CD4-positive, alpha-beta T cell (primary cell): Measurements from ENCODE around the gene FBRS. TPM values are rescaled to one million over a fixed set of nuclear protein-coding genes. Genes with fewer than 3 reads are reported as not detected.
"Not testable (repeated sequence)": the region's sequence is repeated elsewhere in the genome, so short reads cannot be mapped to it uniquely, and the experiment has no call there.

Experiments
- ATAC-seq: fragments of 200-7000 bp; cut with Tn5 transposase; one replicate; pipeline ENCODE4 v1.10.0; 2022; ENCODE audit warnings: mild to moderate bottlenecking; ENCODE audit not compliant: poor library complexity
- CTCF ChIA-PET: fragments of 350-600 bp; sonication (Branson Sonifier 250); formaldehyde crosslinking; loops from one replicate; lab custom pipeline; 2021; ENCODE audit warnings: antibody characterized with exemption, inconsistent platforms; lab: Charles Lee
- POLR2A ChIA-PET: fragments of 350-600 bp; sonication (Branson Sonifier 250); formaldehyde crosslinking; loops from one replicate; lab custom pipeline; 2021; ENCODE audit warnings: antibody characterized with exemption, inconsistent platforms; lab: Charles Lee
- DNase-seq, 14 experiments: peaks; one replicate each; pipeline ENCODE4 v3.0.0-alpha.2; 2013 to 2020; ENCODE audit warnings: mixed read lengths in 2 of 14
- H3K27ac ChIP-seq, 2 donors: one replicate each; pipeline versions ENCODE4 v1.5.1 to v1.7.0; 2013; ENCODE audit warnings: low read length in 2 of 2, low read depth in 1 of 2, mild to moderate bottlenecking in 1 of 2
- H3K27me3 ChIP-seq, 2 experiments: 1 replicate in 1 of 2; 2 replicates in 1 of 2; pipeline versions ENCODE4 v1.6.1 to v1.7.0; 2013; ENCODE audit warnings: low read length in 2 of 2, control low read depth in 1 of 2, mild to moderate bottlenecking in 1 of 2, moderate library complexity in 1 of 2; ENCODE audit not compliant: insufficient read depth in 2 of 2, control insufficient read depth in 1 of 2
- H3K36me3 ChIP-seq: one replicate; pipeline ENCODE4 v1.6.1; 2013; ENCODE audit warnings: low read length, control low read depth; ENCODE audit not compliant: insufficient read depth
- H3K4me1 ChIP-seq: one replicate; pipeline ENCODE4 v1.6.1; 2013; ENCODE audit warnings: low read length, control low read depth; ENCODE audit not compliant: insufficient read depth
- H3K4me3 ChIP-seq: one replicate; pipeline ENCODE4 v1.5.1; 2013; ENCODE audit warnings: mild to moderate bottlenecking, low read length, moderate library complexity
- H3K9me3 ChIP-seq, 2 experiments: 1 replicate in 1 of 2; 2 replicates in 1 of 2; pipeline versions ENCODE4 v1.6.1 to v1.7.0; 2013; ENCODE audit warnings: low read length in 2 of 2, mild to moderate bottlenecking in 2 of 2, control low read depth in 1 of 2, moderate library complexity in 1 of 2; ENCODE audit not compliant: control insufficient read depth in 1 of 2, insufficient read depth in 1 of 2
- H3K27ac Mint-ChIP-seq: one replicate; pipeline ENCODE4 v1.8.0; 2020; ENCODE audit warnings: mixed read lengths
- H3K27me3 Mint-ChIP-seq: one replicate; pipeline ENCODE4 v1.8.0; 2021; ENCODE audit warnings: mixed read lengths
- H3K36me3 Mint-ChIP-seq: one replicate; pipeline ENCODE4 v1.8.0; 2021; ENCODE audit warnings: low read depth, mixed read lengths
- H3K4me1 Mint-ChIP-seq: one replicate; pipeline ENCODE4 v1.8.0; 2021; ENCODE audit warnings: low read depth, mixed read lengths
- H3K4me3 Mint-ChIP-seq: one replicate; pipeline ENCODE4 v1.8.0; 2020; ENCODE audit warnings: mild to moderate bottlenecking, mixed read lengths
- H3K9me3 Mint-ChIP-seq: one replicate; pipeline ENCODE4 v1.8.0; 2020; ENCODE audit warnings: mixed read lengths
- intact Hi-C, 2 experiments: fragments of 100-400 bp; cut with DNase I in 1 of 2; cut with micrococcal nuclease in 1 of 2; formaldehyde crosslinking; loops; one replicate each; pipeline versions ENCODE4 v1.15.1 to v1.9.0; 2023 to 2025; cut with DNase I, micrococcal nuclease
- total RNA-seq, 174 experiments: library from RNA in 2 of 174; stranded (reverse) in 2 of 174; gene quantifications; one replicate each; pipeline ENCODE4 v1.2.3 and lab custom pipeline; 2021 to 2026
- TF ChIP-seq, protein P1 (sequence below): fragments of 200-600 bp; IDR thresholded peaks from one replicate; pipeline ENCODE4 v1.8.0; 2022; ENCODE audit warnings: antibody characterized with exemption, mild to moderate bottlenecking

FBRS gene
- total RNA-seq, 2 experiments from 2014 or later: 162 to 163 TPM

DNA sequence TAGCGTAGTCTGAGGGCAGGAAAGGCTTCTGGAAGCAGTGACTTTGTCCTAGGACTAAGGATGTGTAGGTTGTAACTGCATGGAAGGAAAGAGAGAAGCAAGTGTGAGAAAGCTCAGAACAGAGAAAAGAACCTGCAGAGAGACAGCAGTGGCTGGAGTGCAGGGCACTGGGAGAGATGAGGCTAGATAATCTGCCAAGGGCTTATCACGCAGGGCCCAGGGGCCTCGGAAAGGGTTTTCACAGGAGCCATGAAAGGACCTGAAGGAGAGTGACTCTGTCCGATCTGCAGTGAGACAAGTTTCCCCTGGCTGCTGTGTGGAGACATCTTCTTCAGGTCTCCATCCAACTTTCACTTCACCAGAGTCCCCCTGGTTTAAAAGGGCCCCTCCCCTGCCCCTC lies 33.7 kb downstream of the FBRS start:
- H3K36me3 Mint-ChIP-seq: no peaks in the 10 kb centered on the region
- no peak overlapping the region for H3K4me3 Mint-ChIP-seq
- CTCF ChIA-PET: no interaction called here
- Histone ChIP-seq H3K4me3 (no peak overlapping the region), H3K9me3 (no peaks in the 10 kb centered on the region), H3K4me1 (peaks cover 11% of the 10 kb centered on the region), H3K27me3 (no peaks in the 10 kb centered on the region), H3K36me3 (no peaks in the 10 kb centered on the region), H3K27ac (no peak overlapping the region)
- POLR2A ChIA-PET: interaction anchor here (6.8 kb wide), 1 partner anchor 32 kb away, joined by 82 read pairs; the partner anchor contains the start of gene FBRS
- ATAC-seq: no peak
- H3K4me1 Mint-ChIP-seq: peaks cover 14% of the 10 kb centered on the region
- H3K27me3 Mint-ChIP-seq: no peaks in the 10 kb centered on the region
- H3K27ac Mint-ChIP-seq: no peak overlapping the region
- no peak for DNase-seq
- intact Hi-C loops: loop anchor here in 1 of 2 experiments (10.0 kb wide), 2 partner anchors 267 to 697 kb away; partner anchors contain the start of genes HIRIP3 and INO80E
- TF ChIP-seq, protein P1, sequence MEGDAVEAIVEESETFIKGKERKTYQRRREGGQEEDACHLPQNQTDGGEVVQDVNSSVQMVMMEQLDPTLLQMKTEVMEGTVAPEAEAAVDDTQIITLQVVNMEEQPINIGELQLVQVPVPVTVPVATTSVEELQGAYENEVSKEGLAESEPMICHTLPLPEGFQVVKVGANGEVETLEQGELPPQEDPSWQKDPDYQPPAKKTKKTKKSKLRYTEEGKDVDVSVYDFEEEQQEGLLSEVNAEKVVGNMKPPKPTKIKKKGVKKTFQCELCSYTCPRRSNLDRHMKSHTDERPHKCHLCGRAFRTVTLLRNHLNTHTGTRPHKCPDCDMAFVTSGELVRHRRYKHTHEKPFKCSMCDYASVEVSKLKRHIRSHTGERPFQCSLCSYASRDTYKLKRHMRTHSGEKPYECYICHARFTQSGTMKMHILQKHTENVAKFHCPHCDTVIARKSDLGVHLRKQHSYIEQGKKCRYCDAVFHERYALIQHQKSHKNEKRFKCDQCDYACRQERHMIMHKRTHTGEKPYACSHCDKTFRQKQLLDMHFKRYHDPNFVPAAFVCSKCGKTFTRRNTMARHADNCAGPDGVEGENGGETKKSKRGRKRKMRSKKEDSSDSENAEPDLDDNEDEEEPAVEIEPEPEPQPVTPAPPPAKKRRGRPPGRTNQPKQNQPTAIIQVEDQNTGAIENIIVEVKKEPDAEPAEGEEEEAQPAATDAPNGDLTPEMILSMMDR: no peak
- H3K9me3 Mint-ChIP-seq: no peaks in the 10 kb centered on the region

DNA sequence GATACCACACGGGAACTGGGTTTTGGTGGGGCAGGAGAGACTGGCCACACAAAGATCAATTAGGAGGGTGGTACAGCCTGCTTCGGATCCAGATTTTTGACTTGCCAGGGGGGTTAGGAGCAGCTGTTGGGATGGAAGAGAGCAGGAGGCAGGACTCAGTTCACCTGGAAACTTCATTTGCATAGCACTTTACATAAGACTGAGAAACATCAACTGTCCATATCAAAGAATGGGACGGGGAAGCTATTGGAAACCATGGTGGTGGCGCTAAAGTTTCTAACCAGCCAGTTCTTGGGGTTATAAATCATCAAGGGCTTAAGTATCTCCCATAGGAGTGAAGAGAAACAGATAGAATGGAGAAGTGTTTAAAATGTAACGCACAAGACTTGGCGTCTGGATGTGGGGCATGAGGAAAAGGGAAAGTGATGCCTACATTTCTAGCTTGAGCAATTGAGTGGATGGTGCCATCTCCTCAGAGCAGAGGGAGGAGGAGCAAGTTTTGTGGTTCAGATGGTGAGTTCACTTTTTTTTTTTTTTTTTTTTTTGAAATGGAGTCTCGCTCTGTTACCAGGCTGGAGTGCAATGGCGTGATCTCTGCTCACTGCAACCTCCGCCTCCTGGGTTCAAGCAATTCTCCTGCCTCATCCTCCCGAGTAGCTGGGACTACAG lies 34.3 kb downstream of the FBRS start:
- Mint-ChIP-seq H3K4me1 (peaks cover 16% of the 10 kb centered on the region), H3K36me3 (no peaks in the 10 kb centered on the region), H3K4me3 (no peak overlapping the region), H3K27ac (no peak overlapping the region), H3K9me3 (no peaks in the 10 kb centered on the region), H3K27me3 (no peaks in the 10 kb centered on the region)
- H3K9me3 ChIP-seq: no peaks in the 10 kb centered on the region
- TF ChIP-seq, protein P1: no peak
- peaks cover 16% of the 10 kb centered on the region for H3K4me1 ChIP-seq
- CTCF ChIA-PET: no interaction called here
- DNase-seq: no peak
- intact Hi-C loops: loop anchor here in 1 of 2 experiments (10.0 kb wide), 2 partner anchors 268 to 698 kb away; partner anchors contain the start of genes HIRIP3 and INO80E
- H3K4me3 ChIP-seq: no peak overlapping the region
- H3K27me3 ChIP-seq: no peaks in the 10 kb centered on the region
- no peak overlapping the region for H3K27ac ChIP-seq
- H3K36me3 ChIP-seq: no peaks in the 10 kb centered on the region
- no peak for ATAC-seq
- POLR2A ChIA-PET: interaction anchor here (2.5 to 6.8 kb wide), 2 partner anchors 33 to 42 kb away, joined by 20 to 82 read pairs; partner anchors contain the start of genes FBRS and PRR14

DNA sequence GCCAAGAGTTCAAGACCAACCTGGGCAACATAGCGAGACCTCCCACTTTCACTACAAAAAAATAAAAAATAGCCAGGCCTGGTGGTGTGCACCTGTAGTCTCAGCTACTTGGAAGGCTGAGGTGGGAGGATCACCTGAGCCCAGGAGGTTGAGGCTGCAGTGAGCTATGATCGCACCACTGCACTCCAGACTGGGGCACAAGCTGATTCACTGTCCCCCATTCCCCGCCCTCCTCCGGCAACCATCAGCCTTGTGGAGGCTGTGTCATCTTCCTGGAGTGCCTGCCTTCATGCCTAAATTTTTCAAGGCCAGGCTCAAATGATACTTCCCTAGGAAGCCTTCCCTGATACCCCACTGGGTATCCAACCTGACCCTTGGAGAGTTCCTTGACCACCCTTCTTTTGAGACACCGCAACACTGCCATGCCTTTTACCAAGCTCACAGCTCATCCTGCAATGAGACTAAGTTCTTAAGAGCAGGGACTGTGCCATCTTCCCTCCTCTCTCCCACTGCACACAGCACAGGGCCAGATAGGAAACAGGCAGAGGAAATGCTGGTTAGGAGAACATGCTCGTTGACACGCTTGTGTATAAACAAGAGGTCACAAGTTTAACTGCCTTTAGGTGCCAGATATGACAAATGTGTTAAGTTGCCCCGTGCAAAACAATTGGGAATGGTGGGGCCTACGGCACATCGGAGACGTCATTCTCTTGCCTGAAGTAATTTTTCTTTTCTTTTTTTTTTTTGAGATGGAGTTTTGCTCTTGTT lies 36.9 kb downstream of the FBRS start:
- no peaks in the 10 kb centered on the region for H3K9me3 ChIP-seq
- ChIA-PET POLR2A (interaction anchor here (1.7 to 6.8 kb wide), 3 partner anchors 35 to 44 kb away, joined by 4 to 82 read pairs (median 20); partner anchors contain the start of genes FBRS and PRR14), CTCF (interaction anchor here (1.6 to 2.5 kb wide), 3 partner anchors 35 to 67 kb away, joined by 10 to 53 read pairs (median 28); partner anchors contain the start of genes FBRS and PRR14)
- Mint-ChIP-seq H3K27me3 (no peaks in the 10 kb centered on the region), H3K9me3 (no peaks in the 10 kb centered on the region), H3K36me3 (peaks cover 23% of the 10 kb centered on the region), H3K4me1 (peaks cover 35% of the 10 kb centered on the region), H3K27ac (no peak overlapping the region), H3K4me3 (no peak overlapping the region)
- no peak for ATAC-seq
- H3K27me3 ChIP-seq: no peaks in the 10 kb centered on the region
- H3K27ac ChIP-seq: no peak overlapping the region
- TF ChIP-seq, protein P1: no peak
- no peak overlapping the region for H3K4me3 ChIP-seq
- intact Hi-C loops: loop anchor here (1.0 to 10.0 kb wide), 7 partner anchors 35 to 700 kb away; partner anchors contain the start of genes HIRIP3 (in 1 of the 2), INO80E (in 1 of the 2), PHKG2 (in 1 of the 2) and ZNF688 (in 1 of the 2)
- DNase-seq: no peak
- no peaks in the 10 kb centered on the region for H3K36me3 ChIP-seq
- H3K4me1 ChIP-seq: peaks cover 32% of the 10 kb centered on the region

DNA sequence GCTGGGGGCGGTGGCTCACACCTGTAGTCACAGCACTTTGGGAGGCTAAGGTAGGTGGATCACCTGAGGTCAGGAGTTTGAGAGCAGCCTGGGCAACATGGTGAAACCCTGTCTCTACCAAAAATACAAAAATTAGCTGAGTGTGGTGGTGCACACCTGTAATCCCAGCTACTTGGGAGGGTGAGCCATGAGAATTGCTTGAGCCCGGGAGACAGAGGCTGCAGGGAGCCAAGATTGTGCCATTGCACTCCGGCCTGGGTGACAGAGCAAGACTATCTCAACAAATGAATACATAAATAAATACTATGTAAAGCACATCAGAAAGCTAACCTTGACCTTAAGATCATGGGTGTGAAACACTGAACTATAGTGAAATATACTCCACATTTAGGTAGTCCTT lies 38.4 kb downstream of the FBRS start:
- DNase-seq, H3K27me3 Mint-ChIP-seq, H3K4me3 Mint-ChIP-seq, H3K9me3 ChIP-seq, H3K9me3 Mint-ChIP-seq, H3K27me3 ChIP-seq, H3K27ac ChIP-seq, ATAC-seq, H3K27ac Mint-ChIP-seq, H3K4me3 ChIP-seq: not testable (repeated sequence)
- intact Hi-C loops: loop anchor here in 1 of 2 experiments (5.0 to 10.0 kb wide), 5 partner anchors 51 to 702 kb away; partner anchors contain the start of genes HIRIP3, INO80E, PHKG2 and ZNF688
- ChIA-PET CTCF (interaction anchor here (1.3 to 2.2 kb wide), 3 partner anchors 38 to 68 kb away, joined by 5 to 16 read pairs (median 14); partner anchors contain the start of genes FBRS and PRR14), POLR2A (interaction anchor here (0.8 to 6.8 kb wide), 7 partner anchors 37 to 289 kb away, joined by 3 to 82 read pairs (median 7); partner anchors contain the start of genes DCTPP1, FBRS, PHKG2 and PRR14)
- H3K4me1 Mint-ChIP-seq: peaks cover 42% of the 10 kb centered on the region
- peaks cover 37% of the 10 kb centered on the region for H3K36me3 Mint-ChIP-seq
- Histone ChIP-seq H3K4me1 (peaks cover 40% of the 10 kb centered on the region), H3K36me3 (peaks cover 15% of the 10 kb centered on the region)
